HS-27A (cell line): Measurements from ENCODE around the gene SDHC.

Source experiments
- DNase-seq: peaks from one replicate; pipeline ENCODE4 v3.0.0-alpha.2; 2012; ENCODE audit warnings: low read depth, missing footprints

SDHC gene

GRCh38 chr1:161314201-161314981 lies at the start of gene SDHC:
Gene SDHC (plus strand): TSS chr1:161314381. CDS start chr1:161314406, 25 bp downstream.
- DNase-seq, result peak; percentile 39

DNA sequence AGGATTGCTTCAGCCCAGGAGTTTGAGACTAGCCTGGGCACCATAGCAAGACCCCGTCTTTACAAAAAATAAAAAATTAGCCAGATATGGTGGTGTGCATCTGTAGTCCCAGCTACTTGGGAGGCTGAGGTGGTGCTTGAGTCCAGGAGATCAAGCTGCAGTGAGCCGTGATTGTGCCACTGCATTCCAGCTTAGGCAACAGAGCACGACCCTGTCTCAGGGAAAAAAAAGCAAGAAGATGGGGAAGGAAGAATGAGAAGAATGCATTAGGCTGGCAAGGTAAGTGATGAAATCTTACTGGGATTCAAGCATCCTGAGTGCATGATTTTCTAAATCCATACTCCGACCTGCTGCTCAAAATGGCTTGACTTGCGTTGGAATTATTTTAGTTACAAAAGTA lies 48.9 kb upstream of the SDHC start:
- DNase-seq, result no peak

DNA sequence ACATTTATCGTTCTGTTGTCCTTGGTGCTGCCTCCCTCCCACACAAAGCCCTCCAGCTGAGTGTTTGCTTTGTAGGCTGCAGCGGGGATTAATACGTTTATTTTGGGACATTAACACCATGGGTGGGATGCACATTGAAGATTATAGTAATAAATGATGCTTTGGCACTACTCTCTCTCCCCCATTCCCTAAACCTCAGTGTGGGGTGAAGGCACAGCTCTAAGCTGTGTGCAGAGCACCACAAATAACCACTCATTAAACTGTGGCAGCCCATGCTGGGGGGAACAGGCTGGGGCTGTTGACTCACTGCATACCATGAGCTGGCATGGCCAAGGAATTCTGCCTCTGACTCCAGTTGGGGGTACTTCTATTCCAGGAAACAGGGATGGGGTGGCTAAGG lies 48.0 kb upstream of the SDHC start:
- peak; percentile 9 for DNase-seq

GRCh38 chr1:161266836-161267235 lies 47.3 kb upstream of the SDHC start:
- DNase-seq, result no peak

GRCh38 chr1:161267321-161267720 lies 46.9 kb upstream of the SDHC start:
- DNase-seq, result no peak

DNA sequence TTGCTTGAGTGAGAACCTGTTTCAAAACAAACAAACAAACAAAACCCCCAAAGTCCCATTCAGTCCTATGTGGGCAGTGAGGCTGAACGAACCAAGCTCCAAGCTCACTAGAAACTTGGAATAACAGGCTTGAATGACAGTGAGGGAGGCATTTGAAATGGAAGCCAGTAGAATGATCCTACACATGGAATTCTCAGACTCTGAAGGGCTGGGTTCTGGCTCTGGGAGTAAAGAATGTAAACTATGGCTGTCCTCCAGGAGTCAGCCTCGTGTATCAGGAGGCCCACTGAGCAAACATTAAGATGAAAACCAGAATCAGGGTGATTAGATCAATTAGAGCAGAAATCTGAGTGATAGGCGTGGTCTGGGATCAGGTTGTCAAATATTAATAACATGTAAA lies 40.8 kb upstream of the SDHC start:
- DNase-seq, result no peak

GRCh38 chr1:161274874-161275273 lies 39.3 kb upstream of the SDHC start:
- DNase-seq, result no peak

GRCh38 chr1:161282991-161283390 lies 31.2 kb upstream of the SDHC start:
- no peak for DNase-seq

DNA sequence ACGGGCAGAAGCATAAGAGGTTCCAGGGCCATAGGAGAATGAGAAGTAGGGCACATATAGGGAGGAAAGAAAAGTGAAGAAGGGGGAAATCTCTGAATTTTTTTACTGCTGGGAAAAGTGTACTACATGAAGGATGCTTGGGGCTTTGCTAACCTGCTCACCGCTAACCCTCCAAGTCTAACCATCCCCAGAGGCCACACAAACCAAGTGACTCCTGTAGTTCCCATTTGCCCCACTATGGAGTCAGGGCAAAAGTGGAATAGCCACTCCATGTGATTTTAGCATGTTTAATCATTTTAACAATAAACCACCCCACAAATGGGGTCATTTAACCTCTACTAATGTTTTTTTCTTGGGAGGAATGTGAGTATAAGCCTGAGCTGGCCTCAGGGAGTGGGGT lies 29.1 kb upstream of the SDHC start:
- no peak for DNase-seq

GRCh38 chr1:161285521-161285920 lies 28.7 kb upstream of the SDHC start:
- DNase-seq, result no peak

DNA sequence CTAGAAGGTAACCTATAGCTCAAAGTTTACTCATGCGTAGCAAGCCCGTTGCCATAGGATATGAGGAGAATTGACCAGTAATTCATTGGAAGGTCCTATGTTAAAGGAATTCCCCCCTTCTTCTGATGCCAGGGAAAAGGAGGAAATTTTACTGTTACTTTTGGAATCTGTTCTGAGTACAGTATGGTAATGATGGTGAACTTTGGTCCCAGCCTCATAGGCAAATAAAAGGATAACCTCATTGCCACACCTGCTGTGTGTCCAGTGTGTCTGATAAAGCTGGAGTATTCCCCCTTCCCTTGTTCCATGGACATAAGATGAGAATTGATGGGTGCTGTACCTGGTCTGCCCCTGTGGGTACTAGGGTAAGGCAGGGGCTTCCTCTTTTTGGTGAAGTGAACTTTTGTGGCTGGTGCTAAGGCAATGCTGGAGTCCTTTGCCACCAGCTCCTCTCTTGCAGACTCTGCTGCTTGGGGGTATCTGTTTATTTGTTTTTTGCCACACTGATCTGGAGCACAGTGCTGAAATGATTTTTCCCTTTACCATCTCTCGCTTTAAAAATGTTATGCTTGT lies 26.6 kb upstream of the SDHC start:
- DNase-seq, result no peak

DNA sequence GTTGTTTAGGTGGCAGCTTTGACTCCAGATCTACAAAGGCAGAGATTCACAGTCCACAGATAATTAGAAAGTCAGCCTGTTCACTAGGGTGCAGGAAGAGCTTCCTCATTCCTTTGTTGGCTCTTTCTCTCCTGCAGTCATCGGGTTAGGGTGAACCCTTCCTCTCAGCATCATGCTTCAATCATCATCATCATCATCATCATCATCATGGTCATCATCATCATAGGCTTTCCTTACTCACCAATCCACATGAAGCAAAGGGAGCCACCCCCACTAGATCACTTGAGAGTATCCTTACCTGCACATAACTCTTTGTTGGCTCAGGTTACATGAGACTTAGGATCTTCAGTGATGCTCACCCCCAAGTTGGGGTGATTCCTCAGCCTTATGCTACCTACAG lies 23.4 kb upstream of the SDHC start:
- DNase-seq, result no peak

- no peak for DNase-seq
Measured at GRCh38 chr1:161297415-161297814, 16.8 kb upstream of the SDHC start.

DNA sequence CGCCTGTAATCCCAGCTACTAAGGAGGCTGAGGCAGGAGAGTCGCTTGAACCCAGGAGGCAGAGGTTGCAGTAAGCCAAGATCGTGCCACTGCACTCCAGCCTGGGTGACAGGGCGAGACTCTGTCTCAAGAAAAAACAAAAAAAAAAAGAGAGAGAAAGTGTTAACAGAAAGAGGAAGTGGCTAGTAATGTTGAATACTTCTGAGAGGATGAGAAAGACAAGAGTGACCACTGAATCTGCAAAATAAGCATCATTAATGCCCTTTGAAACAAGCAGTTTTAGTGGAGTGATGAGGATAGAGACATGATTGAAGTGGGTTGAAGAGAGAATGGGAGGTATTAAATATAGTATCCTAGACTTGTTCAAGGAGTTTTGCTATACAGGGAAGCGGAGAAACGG lies 16.1 kb upstream of the SDHC start:
- DNase-seq, result no peak

- no peak for DNase-seq
Measured at GRCh38 chr1:161299347-161299746, 14.8 kb upstream of the SDHC start.

DNA sequence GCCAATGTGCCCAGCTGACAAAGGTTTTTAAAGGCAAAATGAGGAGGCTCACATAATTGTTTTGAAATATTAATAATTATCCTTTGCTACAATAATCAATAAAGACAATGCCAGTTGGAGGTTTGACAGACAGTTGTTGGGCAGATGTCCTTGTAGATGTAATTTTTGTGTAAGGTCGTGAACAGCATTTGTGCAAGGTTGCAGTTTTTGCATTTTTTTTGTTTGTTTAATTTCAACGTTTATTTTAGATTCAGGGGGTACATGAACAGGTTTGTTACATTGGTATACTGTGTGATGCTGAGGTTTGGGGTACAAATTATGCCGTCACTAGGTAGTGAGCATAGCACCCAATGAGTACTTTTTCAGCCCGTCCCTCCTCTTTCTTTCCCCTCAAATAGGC lies 13.7 kb upstream of the SDHC start:
- DNase-seq, result no peak

DNA sequence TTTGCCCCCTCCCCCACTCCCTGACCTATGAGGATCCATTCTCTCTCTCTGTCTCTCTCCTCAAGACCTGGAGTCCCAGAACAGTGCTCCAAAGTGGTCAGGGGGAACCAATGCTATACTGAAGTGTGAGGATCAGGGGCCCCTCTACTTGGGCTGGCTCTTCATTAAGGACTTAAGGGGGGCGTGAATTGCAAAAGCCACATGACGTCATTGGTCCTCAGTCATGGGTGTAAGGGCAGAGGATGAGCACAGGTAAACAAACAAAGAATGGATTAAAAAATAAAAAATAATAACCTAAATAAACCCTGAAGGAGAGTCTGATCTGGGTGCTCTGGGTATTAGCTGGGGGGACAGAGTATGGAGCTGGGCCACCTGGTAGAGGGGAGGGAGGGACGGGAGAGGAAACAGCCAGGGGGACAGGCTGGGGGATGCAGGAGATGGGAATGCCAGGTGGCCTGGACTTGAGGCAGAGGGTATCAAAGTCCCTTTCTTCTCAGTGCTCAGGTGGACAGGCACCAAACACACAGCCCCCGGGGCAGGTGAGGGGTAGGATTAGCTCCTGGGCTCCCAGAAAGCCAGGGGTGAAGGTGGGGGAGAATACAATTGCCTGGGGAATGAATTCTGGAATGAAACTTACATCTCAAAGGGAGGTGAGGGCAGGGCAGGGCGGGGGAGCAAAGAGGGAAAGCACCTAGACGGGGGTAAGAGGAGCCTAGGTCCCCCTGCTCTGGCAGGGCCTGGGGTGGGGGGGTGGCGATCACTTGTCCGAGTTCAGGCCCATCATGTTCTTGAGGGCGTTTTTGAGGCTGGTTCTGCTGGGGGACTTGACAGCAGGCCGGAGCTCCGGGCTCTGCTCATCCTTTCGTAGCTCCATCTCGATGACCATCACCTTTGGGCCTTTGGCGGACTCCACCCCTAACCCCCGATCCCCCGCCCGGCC lies 9.0 kb upstream of the SDHC start:
- DNase-seq, result no peak

- no peak for DNase-seq
Measured at GRCh38 chr1:161305867-161306519, 8.2 kb upstream of the SDHC start.

DNA sequence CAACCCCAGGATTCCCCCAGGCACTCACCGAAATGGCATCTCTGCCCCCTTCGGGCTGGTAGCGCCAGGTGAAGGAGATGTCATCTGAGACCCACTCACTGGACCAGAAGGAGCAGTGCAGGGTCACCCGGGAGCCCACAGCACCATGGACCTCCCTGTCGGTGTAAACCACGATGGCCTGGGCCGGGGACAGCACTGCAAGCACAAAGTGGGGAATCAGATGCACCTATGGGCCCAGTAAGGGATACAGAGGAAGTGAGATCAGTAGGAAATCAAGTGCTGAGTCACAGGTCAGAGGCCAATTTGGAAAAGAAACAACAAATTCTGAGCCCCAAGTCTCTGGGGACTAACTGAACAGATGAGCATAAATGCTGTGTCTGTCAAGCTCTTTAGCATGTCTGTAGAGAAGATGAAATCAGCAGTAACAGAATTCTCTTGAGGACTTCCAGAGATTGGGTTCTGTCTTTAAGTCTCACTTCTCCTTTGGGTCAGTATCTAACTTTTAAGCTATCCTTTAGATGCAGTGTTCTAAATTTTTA lies 6.9 kb upstream of the SDHC start:
- no peak for DNase-seq

- no peak for DNase-seq
Measured at GRCh38 chr1:161307892-161308638, 6.1 kb upstream of the SDHC start.

- no peak for DNase-seq
Measured at GRCh38 chr1:161309868-161310267, 4.3 kb upstream of the SDHC start, which contains the start of gene MPZ. Gene MPZ (minus strand): TSS chr1:161309968. CDS start chr1:161309905, 63 bp downstream.
